ENCODE measurements around the gene MITF.

- no peak for TF ChIP-seq CTCF (IDR thresholded peaks at IDR 0.05)
- TF ChIP-seq ZFX (IDR thresholded peaks at IDR 0.05; ENCODE audit: borderline replicate concordance) = no peak
Observed at GRCh38 chr3:69716119-69716518, 23.1 kb upstream of the MITF start.
